Coronary artery (tissue), 2 donors: ENCODE results near the gene SDHC.

Experiments
- DNase-seq: peaks from one replicate; pipeline ENCODE4 v3.0.0-alpha.2; 2017; ENCODE audit warnings: low spot score
- H3K27ac ChIP-seq, 2 donors: fragments of 200-600 bp; sonication (generic); one replicate each; pipeline ENCODE4 v1.5.1; 2016 to 2019
- H3K4me3 ChIP-seq: fragments of 200-600 bp; sonication (generic); 2 replicates; pipeline ENCODE4 v1.5.1; 2016; ENCODE audit warnings: mild to moderate bottlenecking, moderate library complexity
- TF ChIP-seq, protein P1 (sequence below): fragments of 200-600 bp; sonication (generic); IDR thresholded peaks from one replicate; pipeline ENCODE4 v1.5.1; 2019; ENCODE audit warnings: antibody characterized with exemption

SDHC gene, protein sequence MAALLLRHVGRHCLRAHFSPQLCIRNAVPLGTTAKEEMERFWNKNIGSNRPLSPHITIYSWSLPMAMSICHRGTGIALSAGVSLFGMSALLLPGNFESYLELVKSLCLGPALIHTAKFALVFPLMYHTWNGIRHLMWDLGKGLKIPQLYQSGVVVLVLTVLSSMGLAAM

DNA sequence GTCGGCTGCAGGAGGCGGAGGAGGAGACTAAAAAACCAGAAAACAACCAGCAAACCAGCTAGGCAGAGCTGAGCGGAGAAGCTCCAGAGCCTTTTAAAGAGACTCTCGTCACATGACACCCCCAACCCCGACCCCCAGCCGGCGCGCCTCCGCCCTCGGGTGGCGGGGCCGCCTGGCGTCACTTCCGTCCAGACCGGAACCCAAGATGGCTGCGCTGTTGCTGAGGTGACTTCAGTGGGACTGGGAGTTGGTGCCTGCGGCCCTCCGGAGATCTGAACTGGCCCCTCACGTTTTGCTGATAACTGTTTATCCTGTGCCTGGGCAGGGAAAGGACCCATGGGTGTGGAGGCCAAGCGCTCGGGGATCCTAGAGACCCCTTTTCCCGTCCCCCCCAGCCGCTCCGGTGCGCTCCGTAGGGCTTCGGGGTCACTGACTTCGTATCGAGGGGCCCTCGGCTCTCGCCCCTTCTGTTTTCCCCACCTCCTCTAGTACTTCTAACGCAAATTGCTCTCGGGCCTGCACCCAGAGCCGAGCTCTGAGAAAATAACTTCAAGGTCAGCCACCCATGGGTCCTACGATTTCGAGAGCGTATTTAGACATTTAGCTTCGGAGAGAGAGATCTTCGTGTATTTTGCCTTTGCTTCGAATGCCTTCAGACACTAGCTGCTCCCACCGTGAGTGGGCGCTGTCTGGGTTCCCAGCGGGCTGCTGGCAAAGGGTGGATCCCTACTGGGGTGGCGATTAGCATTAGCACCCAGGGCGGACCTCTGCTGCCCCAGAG is at the start of gene SDHC:
Gene SDHC, plus strand, starts transcription at position 181 of the 781 bp plus-strand sequence. Its CDS starts 25 bp downstream, at position 206.
- DNase-seq, result peak; percentile 92
- TF ChIP-seq, protein P1, sequence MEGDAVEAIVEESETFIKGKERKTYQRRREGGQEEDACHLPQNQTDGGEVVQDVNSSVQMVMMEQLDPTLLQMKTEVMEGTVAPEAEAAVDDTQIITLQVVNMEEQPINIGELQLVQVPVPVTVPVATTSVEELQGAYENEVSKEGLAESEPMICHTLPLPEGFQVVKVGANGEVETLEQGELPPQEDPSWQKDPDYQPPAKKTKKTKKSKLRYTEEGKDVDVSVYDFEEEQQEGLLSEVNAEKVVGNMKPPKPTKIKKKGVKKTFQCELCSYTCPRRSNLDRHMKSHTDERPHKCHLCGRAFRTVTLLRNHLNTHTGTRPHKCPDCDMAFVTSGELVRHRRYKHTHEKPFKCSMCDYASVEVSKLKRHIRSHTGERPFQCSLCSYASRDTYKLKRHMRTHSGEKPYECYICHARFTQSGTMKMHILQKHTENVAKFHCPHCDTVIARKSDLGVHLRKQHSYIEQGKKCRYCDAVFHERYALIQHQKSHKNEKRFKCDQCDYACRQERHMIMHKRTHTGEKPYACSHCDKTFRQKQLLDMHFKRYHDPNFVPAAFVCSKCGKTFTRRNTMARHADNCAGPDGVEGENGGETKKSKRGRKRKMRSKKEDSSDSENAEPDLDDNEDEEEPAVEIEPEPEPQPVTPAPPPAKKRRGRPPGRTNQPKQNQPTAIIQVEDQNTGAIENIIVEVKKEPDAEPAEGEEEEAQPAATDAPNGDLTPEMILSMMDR, result no peak
- peak within 1 kb of the TSS; percentile 78 to 90 for H3K27ac ChIP-seq
- H3K4me3 ChIP-seq, result peak within 1 kb of the TSS; percentile 83

DNA sequence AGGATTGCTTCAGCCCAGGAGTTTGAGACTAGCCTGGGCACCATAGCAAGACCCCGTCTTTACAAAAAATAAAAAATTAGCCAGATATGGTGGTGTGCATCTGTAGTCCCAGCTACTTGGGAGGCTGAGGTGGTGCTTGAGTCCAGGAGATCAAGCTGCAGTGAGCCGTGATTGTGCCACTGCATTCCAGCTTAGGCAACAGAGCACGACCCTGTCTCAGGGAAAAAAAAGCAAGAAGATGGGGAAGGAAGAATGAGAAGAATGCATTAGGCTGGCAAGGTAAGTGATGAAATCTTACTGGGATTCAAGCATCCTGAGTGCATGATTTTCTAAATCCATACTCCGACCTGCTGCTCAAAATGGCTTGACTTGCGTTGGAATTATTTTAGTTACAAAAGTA is 48.9 kb upstream of the SDHC start:
- Histone ChIP-seq H3K4me3 (no peak overlapping the region), H3K27ac (no peak overlapping the region)
- TF ChIP-seq, protein P1, result no peak
- DNase-seq, result no peak

DNA sequence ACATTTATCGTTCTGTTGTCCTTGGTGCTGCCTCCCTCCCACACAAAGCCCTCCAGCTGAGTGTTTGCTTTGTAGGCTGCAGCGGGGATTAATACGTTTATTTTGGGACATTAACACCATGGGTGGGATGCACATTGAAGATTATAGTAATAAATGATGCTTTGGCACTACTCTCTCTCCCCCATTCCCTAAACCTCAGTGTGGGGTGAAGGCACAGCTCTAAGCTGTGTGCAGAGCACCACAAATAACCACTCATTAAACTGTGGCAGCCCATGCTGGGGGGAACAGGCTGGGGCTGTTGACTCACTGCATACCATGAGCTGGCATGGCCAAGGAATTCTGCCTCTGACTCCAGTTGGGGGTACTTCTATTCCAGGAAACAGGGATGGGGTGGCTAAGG is 48.0 kb upstream of the SDHC start:
- no peak for DNase-seq
- H3K27ac ChIP-seq, result peak overlapping the region in 1 of 2 donors; percentile 41
- H3K4me3 ChIP-seq, result no peak overlapping the region
- TF ChIP-seq, protein P1, result no peak

DNA sequence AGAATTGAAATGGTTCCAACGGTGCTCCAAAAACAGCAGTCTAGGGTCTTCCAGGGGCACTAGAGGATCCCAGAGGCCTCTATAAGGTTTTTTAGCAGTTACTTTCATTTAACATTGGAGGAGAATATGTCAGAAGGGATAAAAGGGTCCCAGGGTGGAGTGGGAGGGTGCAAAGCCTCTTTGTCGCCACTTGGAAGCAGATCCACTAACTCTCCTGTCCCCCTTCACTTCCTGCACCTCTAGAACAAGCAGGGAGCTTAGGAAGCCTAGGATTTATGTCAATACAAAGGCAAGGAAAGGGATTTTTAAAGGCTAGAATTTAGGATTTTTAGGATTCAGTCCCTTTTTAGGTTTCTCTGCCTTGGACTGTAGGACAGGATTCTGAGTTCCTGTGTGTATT is 47.3 kb upstream of the SDHC start:
- H3K27ac ChIP-seq, result no peak overlapping the region
- no peak overlapping the region for H3K4me3 ChIP-seq
- DNase-seq, result no peak
- TF ChIP-seq, protein P1, result no peak

DNA sequence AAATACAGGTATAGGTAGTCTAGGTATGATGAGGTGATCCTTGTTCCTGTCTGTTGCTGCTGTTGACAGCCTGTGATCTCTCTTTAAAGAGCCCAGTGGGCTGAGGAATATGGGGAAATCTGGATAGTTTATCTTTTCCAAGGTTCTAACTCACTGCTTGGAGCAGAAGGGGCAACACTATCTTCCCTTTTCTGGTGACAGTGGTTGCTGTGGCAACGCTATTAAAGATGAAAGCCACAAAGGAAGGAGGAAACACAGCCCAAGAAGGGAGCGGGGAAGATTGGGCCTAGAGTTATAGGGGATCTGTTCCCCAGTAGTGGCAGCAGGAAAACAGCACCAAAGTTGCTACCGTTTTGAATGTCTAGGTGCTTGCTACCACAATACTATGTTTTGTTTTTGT is 46.9 kb upstream of the SDHC start:
- Histone ChIP-seq H3K4me3 (no peak overlapping the region), H3K27ac (no peak overlapping the region)
- DNase-seq, result no peak
- TF ChIP-seq, protein P1, result no peak

DNA sequence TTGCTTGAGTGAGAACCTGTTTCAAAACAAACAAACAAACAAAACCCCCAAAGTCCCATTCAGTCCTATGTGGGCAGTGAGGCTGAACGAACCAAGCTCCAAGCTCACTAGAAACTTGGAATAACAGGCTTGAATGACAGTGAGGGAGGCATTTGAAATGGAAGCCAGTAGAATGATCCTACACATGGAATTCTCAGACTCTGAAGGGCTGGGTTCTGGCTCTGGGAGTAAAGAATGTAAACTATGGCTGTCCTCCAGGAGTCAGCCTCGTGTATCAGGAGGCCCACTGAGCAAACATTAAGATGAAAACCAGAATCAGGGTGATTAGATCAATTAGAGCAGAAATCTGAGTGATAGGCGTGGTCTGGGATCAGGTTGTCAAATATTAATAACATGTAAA is 40.8 kb upstream of the SDHC start:
- H3K27ac ChIP-seq, result no peak overlapping the region
- DNase-seq, result no peak
- TF ChIP-seq, protein P1, result no peak
- H3K4me3 ChIP-seq, result no peak overlapping the region

DNA sequence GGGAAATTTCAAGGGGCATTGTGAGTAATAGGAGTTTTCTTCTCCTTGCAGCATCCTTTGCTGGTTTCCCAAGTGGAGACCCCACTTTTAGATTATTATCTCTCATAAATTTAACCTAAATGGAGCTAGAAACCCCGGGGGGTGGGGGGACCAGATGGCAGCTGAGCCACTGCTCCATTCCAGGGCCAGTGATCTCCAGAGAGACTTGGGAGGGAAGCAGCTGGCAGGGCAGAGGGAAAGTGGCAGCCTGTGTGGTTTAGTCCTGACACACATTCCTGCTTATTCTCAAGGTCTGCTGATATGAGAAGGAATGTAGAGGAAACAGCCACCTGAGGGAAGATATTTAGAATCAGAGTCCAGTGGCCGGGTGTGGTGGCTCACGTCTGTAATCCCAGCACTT is 39.3 kb upstream of the SDHC start:
- H3K27ac ChIP-seq, result no peak overlapping the region
- TF ChIP-seq, protein P1, result no peak
- DNase-seq, result no peak

More for the DNA sequence above, 39.3 kb upstream of the SDHC start:
- no peak overlapping the region for H3K4me3 ChIP-seq
